ENCODE data around the gene ABCA2.

GRCh38 chr9:136981588-136982231 is 46.3 kb downstream of the ABCA2 start:
- TF ChIP-seq CTCF (IDR thresholded peaks at IDR 0.05) (no peak), POLR2A (IDR thresholded peaks at IDR 0.05) (no peak)
